ENCODE results near the gene LGALS9. TPM values are rescaled to one million over a fixed set of nuclear protein-coding genes. Genes with fewer than 3 reads are reported as not detected.

Gene LGALS9
- 197 TPM for total RNA-seq (2013)
- polyA plus RNA-seq (100 to 1,000 TPM; 149 to 581 (median 149) TPM), polyA minus RNA-seq (199 and 310 TPM in 2 replicates), total RNA-seq (13.9 to 121 (median 44.4) reads per million in 11 experiments)

DNA sequence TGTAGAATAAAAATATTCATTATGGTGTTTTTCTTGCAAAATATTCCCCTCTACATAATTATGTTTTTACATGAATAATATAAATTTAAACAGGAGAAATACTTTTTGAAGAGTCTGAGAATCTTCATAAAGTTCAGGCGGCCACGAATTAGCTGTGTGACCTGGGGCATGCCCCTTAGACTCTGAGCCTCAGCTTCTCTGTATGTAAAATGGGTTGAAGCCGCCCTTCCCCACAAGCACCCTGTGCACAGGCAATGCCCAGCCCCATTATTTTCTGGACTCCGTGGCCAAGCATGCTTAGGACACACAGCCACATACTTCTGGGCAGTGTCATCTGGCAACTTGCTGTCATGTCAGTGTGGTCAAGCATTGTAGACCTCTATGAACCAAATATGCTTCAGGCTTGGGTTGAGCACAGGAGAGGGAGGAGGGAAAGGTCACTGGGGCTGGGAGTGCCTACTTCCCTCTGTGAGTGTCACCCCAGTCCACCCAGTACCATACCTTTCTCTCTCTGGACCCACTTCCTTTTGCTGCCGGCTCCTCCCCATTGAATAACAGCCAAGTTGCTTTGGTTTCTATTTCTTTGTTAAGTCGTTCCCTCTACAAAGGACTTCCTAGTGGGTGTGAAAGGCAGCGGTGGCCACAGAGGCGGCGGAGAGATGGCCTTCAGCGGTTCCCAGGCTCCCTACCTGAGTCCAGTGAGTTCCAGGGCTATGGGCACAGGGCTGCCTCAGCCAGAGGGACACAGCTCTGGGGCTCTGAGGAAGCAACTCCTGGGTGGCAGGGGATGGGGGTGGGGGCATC, at the start of gene LGALS9:
Gene LGALS9, plus strand, starts transcription at position 582 of the 804 bp plus-strand sequence. Its CDS starts 78 bp downstream, at position 660.
- Histone ChIP-seq H3K36me3 (replicated peaks in 1 of 2; ENCODE audit: control insufficient read depth in 1 of 2, insufficient read depth in 2 of 2, low read length in 2 of 2) (peaks cover 9 to 18% of the 10 kb centered on the region in 2 donors), H3K9ac (ENCODE audit: insufficient read depth, low read length, poor library complexity, severe bottlenecking) (peak within 1 kb of the TSS; percentile 60), H3K4me3 (replicated peaks in 1 of 3; ENCODE audit: low read depth in 2 of 3, low read length in 3 of 3) (peak within 1 kb of the TSS; percentile 78 to 97 (median 89)), H3K27ac (ENCODE audit: low read depth in 1 of 2, low read length in 2 of 2) (peak within 1 kb of the TSS; percentile 83 to 84), H3K4me1 (ENCODE audit: control insufficient read depth in 1 of 2, insufficient read depth in 2 of 2, low read length in 2 of 2) (peaks cover 44 to 48% of the 10 kb centered on the region in 2 donors), H2AFZ (ENCODE audit: insufficient read depth, low read depth, low read length, poor library complexity, severe bottlenecking) (peak within 1 kb of the TSS; percentile 69), H3K27me3 (ENCODE audit: control insufficient read depth in 2 of 2, insufficient read depth in 2 of 2, low read length in 2 of 2) (no peaks in the 10 kb centered on the region), H3K79me2 (ENCODE audit: insufficient read depth, low read length) (peaks cover 46% of the 10 kb centered on the region), H3K4me2 (replicated peaks; ENCODE audit: extremely low read depth, low read length, poor library complexity, severe bottlenecking) (peak within 1 kb of the TSS; percentile 91), H3K9me3 (replicated peaks in 1 of 2; ENCODE audit: control insufficient read depth in 1 of 2, insufficient read depth in 1 of 2, low read length in 2 of 2) (no peaks in the 10 kb centered on the region), H4K20me1 (ENCODE audit: insufficient read depth, low read length) (peaks cover 45% of the 10 kb centered on the region)
- no peak for TF ChIP-seq CTCF (IDR thresholded peaks at IDR 0.05)
- Mint-ChIP-seq H3K36me3 (peaks cover 26 to 41% of the 10 kb centered on the region in 2 donors), H3K4me3 (peak within 1 kb of the TSS; percentile 98 to 100), H3K9me3 (no peaks in the 10 kb centered on the region), H3K4me1 (peaks cover 50% of the 10 kb centered on the region), H3K27ac (peak within 1 kb of the TSS; percentile 90 to 96 (median 94)), H3K27me3 (ENCODE audit: low read depth in 3 of 3) (peaks cover 0 to 2% (median 0%) of the 10 kb centered on the region in 3 donors)
- intact Hi-C loops (cut with micrococcal nuclease), result loop anchor here in 1 of 2 donors (10.0 kb wide), 1 partner anchor 386 kb away; no protein-coding TSS in a partner anchor
- 0% methylated on average over 2 of the region's 10 CpGs for WGBS (ENCODE audit: insufficient coverage)
- peak; percentile 61 to 69 (median 61) for DNase-seq

DNA sequence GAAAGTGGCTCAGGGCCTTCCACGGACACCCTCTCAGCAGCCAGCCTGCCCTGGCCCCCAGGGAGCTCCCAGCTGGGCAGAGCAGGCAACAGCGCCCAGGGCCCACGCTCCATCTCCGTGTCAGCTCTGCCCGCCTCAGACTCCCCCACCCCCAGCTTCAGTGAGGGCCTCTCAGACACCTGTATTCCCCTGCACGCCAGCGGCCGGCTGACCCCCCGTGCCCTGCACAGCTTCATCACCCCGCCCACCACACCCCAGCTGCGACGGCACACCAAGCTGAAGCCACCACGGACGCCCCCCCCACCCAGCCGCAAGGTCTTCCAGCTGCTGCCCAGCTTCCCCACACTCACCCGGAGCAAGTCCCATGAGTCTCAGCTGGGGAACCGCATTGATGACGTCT, 48.3 kb upstream of the LGALS9 start:
- H3K27ac Mint-ChIP-seq, result peak overlapping the region in 1 of 7 donors; percentile 42
- peaks cover 7 to 14% of the 10 kb centered on the region in 2 donors for H3K4me1 ChIP-seq (ENCODE audit: control insufficient read depth in 1 of 2, insufficient read depth in 2 of 2, low read length in 2 of 2)
- H3K4me3 ChIP-seq (replicated peaks in 1 of 3; ENCODE audit: low read depth in 2 of 3, low read length in 3 of 3), result no peak overlapping the region
- H3K4me1 Mint-ChIP-seq, result peaks cover 19% of the 10 kb centered on the region
- no peak overlapping the region for H2AFZ ChIP-seq (ENCODE audit: insufficient read depth, low read depth, low read length, poor library complexity, severe bottlenecking)
- intact Hi-C loops (cut with micrococcal nuclease), result no loop called here
- no peak for DNase-seq
- 96% methylated on average over 12 of the region's 18 CpGs for WGBS (ENCODE audit: insufficient coverage)
- no peak overlapping the region for H3K27ac ChIP-seq (ENCODE audit: low read depth in 1 of 2, low read length in 2 of 2)
- H3K4me3 Mint-ChIP-seq, result no peak overlapping the region
- H3K36me3 ChIP-seq (replicated peaks in 1 of 2; ENCODE audit: control insufficient read depth in 1 of 2, insufficient read depth in 2 of 2, low read length in 2 of 2), result peaks cover 49 to 75% of the 10 kb centered on the region in 2 donors
- H3K9me3 ChIP-seq (replicated peaks in 1 of 2; ENCODE audit: control insufficient read depth in 1 of 2, insufficient read depth in 1 of 2, low read length in 2 of 2), result no peaks in the 10 kb centered on the region
- H3K27me3 ChIP-seq (ENCODE audit: control insufficient read depth in 2 of 2, insufficient read depth in 2 of 2, low read length in 2 of 2), result no peaks in the 10 kb centered on the region
- H3K79me2 ChIP-seq (ENCODE audit: insufficient read depth, low read length), result peaks cover 3% of the 10 kb centered on the region
- TF ChIP-seq CTCF (IDR thresholded peaks at IDR 0.05), result no peak
- H4K20me1 ChIP-seq (ENCODE audit: insufficient read depth, low read length), result peaks cover 74% of the 10 kb centered on the region
- H3K9me3 Mint-ChIP-seq, result no peaks in the 10 kb centered on the region
- H3K27me3 Mint-ChIP-seq (ENCODE audit: low read depth in 3 of 3), result no peaks in the 10 kb centered on the region
- H3K36me3 Mint-ChIP-seq, result peaks cover 68 to 81% of the 10 kb centered on the region in 2 donors
- H3K4me2 ChIP-seq (replicated peaks; ENCODE audit: extremely low read depth, low read length, poor library complexity, severe bottlenecking), result no peak overlapping the region
- H3K9ac ChIP-seq (ENCODE audit: insufficient read depth, low read length, poor library complexity, severe bottlenecking), result no peak overlapping the region

All from CD14-positive monocyte (primary cell).